SW 1271 (cell line): ENCODE measurements around the gene DCTN3.
A peak's percentile ranks its signal among the peaks of the same experiment; 100 is the strongest.

ENCODE experiments used
- DNase-seq, 2 experiments: peaks; one replicate each; lab custom pipeline; 2025; lab: John Stamatoyannopoulos, UW

The DCTN3 gene

DNA sequence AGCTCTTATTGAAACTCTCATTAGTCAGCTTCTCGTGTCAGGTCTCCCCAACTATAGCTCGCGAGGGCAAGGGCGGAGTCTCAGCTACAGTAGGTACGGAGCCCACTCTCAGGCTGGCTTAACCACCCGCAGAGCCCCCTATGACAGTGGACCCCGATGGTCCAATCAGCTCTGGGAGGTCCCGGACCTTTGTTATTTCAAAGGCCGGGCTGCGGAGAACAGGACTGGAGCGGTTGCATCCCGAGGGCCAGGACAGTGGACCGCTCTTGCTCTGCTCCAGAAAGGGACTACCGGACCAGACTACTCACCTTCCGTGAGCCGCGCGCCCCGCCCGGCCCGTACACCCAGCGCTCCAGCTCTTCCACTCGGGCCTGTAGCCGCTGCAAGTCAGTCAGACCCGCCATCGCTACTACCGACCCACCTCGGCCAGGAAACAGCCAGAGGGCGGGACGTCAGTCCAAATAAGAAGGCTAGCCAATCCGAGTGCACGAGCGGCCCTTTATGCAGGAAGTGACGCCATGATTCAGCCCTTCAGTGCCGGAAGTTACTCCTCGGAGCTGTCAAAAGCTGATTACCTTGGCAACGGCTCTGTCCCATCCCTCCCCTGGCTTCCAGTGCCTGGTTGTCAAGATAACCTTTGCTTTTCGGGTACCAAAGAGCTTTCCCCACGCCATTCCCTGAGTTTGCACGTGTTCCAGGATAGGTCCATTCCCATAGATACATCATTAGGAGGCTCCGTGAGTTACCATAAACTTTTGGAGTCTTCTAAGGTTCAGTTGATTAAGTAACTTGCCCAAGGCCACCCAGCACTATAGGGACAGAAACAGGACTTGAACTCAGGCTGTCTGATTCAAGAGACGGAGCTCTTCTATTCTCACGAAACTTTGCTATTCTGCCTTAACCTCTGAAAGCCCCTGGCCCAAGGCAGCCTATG is at the start of gene DCTN3:
DCTN3 (minus strand) TSS at position 435 of the 934 bp plus-strand sequence; CDS start at position 404, 31 bp downstream.
- DNase-seq = peak; percentile 73 to 92

DNA sequence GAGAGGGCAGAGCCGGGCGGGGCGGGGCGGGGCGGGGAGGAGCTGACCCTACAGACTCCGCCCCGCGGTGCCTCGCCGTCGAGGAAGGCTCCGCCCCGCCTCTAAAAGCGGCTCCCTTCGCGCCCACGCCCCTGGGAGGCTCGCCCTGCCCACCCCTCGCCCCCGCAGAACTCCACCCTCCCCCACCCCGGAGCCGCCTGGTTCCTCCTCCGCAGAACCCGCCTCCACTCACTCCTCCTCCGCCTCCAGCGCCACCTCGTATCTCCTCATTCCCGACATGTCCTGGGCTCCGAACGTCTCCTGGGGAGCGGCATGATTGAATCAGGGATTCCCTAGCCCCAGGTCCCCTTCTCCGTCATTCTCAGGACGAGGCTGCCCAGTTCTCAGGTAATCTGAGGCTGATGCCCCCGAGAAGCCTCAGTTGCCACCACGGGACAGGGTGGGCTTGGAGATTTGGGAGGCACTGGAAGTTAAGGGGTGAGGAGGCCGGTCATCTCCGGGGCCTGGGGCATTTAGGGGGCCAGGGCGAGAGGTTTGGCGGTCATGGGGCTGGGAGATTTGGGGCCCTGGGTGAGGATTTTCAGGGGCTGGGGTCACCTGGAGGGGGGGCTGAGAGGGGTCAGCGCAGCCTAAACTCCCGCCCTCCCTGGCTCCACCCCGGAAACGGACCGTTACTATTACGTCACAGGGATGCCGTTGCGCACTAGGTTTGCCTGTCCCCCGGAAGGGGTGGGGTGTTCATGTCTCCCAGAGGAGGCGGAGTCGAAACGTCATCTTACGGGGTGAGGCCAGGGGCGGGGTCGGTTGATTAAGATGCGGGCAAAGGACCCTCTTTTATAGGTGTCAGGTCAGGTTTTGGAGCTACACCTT is 45.3 kb upstream of the DCTN3 start:
- DNase-seq = peak; percentile 73 to 85

DNA sequence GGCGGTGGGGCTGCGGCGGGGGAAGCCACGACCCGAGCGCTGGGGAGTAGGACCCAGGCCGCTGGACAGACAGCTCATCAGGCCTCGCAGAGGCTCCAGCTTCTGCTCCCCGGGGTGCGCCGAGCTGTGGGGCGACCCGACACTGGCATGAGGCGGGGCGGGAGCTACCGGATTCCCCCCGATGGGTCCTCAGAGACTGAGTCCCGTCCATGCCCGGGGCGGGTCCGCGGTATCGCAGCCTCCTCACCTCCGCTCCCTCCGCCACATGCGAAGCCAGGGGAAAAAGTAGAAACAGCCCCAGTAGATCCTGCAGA is 44.7 kb upstream of the DCTN3 start:
- DNase-seq = no peak

DNA sequence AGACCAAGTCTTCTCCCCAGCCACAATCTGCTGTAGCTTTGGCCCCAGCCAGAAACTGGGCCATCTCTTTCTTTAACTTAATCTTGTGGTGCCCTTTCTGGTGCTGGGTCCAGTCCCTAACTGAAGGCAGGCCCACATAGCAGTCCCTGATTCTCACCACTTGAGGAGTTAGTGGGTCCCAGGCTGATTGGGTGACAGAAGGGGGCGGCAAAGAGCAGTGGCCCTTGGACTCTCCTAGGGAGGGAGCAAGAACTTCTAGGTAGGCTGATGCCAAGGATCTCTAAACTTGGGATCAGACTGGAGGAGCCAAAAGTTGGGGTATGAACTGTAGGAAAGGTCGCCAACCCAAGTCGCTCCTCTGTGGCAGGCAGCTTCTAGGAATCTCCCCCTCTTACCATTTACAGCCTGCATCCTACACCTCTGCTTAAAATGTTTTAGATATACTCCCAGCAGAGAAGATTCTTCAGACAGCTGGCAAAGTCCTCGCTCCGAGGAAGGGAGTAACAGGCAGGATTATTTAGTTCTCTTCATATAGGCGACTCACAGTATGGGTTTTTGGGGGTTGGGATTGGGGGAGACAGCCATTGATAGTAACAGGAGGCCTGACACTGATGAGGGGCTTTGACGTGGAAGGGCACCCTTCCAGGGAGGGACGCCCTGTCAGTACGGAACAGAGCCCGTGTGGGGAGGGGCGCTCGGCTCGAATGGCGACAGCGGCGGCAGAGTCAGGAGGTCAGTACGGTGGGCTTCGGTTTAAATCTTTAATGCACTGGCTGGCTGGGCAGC is 44.2 kb upstream of the DCTN3 start:
- DNase-seq = peak; percentile 21 to 67

DNA sequence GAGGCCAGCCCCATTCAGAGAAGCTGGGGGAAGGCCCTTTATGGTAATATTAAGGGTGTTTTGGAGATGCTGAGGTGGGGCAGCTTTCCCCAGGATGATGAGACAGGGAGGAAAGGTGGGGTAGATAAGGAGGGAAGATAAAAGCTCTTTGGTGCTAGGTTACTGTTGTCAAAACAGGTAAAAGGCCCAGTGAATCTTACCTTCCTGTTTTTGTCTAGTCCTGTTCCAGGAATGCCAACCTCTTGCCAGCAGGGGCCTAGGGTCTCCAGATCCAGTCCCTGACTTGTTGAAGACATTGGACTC is 43.0 kb upstream of the DCTN3 start:
- no peak for DNase-seq

DNA sequence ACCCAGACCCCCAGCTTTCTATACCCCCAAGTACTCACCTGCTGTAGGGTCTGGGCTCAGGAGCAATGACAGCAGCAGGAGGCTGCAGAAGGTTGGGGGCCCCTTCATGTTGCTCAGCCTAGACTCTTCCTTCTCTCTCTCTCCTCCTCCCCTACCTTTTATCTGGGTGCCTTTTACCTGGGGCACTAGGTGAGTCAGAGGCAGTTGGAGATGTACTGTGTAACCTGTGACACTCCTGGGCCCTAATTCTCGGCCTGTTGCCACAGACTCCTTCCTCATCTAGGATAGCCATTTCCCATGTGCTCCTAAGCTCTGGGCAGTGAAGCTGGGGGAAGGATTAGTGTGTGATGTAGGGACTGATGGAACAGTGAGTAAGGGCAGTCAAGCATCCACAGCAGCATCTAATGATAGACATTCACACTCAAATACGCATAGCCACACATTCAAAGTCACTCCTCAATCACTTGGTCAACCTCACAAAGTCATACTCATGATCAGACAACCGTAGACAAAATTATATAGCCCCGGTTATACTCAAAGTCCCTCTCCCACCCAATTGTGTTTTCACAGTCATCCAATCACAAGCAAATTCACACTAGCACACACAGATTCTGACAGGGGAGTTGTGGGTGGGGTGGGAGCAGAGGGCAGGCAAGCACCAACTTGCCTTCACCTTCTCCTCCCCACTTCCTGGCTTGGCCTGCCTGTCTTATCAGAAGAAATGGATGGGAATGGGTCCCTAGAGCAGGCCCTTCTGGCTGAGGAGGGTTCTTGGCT is 42.4 kb upstream of the DCTN3 start, which contains the start of gene CCL27:
CCL27 (minus strand) TSS at position 132 of the 777 bp plus-strand sequence; CDS start at position 108, 24 bp downstream.
- no peak for DNase-seq

DNA sequence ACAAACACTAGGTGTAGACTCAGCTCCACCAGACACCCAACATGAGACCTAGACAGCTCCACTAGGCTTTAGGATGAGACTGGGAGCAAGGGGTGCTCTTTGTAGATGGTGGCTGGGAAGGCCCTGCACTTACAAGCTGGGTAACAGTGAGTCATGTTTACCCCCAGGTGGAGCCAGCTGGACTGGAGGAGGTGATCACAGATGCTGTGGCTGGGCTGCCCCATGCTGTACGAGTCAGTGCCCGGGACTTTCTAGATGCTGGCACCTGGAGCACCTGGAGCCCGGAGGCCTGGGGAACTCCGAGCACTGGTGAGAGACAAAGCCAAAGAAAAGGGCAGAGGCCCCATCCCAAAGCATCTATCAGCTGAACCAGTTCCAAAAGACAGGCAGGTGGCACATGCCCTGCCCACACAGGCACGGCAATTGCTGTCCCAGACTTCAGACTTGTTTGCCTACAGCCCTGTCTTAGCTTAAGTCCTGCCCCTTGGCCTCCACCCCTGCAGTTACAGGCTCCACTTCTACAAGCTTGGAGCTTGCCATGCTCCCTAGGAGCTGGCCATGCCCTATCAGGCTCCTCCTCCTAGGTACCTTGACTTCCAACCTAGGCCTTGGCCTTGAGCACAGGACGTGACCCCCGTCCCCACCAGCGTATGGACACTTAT is 39.4 kb upstream of the DCTN3 start:
- no peak for DNase-seq

DNA sequence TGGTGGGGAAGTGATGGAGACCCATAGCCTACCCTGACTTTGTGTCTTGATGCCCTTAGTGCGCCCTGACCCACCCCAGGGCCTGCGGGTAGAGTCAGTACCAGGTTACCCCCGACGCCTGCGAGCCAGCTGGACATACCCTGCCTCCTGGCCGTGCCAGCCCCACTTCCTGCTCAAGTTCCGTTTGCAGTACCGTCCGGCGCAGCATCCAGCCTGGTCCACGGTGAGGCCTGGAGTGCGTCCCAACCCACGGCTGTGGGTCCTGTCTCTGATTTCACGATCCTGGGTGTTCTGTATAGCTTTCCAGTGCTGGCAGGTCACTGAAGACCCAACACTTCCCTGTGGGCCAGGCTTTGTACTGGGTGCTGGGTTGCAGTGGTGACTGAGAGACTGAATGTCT is 38.2 kb upstream of the DCTN3 start:
- no peak for DNase-seq

DNA sequence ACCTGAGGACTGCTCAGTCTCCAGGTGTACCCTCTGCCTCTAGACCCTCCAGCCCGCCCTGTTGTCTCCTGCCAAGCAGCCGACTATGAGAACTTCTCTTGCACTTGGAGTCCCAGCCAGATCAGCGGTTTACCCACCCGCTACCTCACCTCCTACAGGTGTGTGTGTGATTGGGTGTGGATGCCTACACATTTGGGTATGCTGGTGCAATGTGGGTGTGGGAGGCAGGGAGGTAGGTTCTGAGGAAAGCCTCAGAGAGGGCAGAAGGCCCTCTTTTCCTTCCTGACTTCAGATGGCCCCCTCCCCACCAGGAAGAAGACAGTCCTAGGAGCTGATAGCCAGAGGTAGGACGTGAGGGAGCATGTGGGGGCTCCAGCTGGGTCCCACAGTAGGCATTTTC is 36.7 kb upstream of the DCTN3 start:
- no peak for DNase-seq

DNA sequence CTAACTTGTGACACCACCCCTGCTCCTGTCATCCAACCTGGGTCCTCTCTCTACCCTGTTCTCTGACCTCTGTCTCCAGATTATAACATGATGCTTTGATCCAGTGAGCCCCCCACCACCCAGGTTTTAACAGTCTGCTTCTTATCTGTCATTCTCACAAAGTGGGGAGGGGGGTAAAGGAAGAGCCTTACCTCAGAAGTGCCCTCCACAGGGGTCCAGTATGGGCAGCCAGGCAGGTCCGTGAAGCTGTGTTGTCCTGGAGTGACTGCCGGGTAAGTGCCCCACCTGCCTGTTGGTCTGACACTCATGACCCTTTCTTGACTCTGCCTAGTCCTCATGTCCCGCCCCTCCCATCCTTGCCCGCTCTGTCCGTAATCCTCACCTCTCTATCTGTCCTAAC is 35.1 kb upstream of the DCTN3 start:
- DNase-seq = no peak

DNA sequence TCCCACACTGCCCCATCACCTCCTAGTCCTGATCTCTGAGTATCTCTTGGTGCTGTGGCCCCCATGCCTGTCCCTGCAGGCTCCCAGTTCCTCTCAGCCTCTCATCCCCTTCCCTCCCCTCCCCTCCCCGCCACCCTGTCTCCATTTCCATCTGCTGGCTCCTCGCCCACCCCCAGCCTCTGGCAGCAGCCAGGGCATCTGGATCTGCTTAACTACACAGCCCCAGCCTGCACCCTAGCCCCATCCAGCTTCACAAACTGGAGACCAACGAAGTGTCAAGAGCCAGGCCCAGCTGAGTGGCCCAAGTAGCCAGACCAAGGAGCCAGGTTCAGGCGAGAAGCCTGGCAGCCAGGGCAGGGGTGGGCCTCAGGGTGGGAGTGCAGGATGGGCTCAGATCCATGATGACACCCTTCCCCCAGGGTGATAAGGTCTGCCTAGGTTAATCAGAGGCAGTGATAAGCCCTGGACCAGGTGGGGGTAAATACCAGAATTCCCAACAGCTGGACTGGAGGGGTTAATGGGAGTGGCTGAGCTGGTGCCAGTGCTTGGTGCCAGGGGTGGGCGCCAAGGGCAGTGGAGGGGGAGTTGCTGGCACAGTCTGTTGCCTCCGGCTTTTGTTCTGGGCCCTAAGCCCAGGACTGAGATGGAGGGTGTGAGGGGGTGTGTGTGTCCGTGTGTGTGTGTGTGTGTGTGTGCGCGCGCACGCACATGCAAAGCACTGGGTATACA is 34.2 kb upstream of the DCTN3 start:
- no peak for DNase-seq

DNA sequence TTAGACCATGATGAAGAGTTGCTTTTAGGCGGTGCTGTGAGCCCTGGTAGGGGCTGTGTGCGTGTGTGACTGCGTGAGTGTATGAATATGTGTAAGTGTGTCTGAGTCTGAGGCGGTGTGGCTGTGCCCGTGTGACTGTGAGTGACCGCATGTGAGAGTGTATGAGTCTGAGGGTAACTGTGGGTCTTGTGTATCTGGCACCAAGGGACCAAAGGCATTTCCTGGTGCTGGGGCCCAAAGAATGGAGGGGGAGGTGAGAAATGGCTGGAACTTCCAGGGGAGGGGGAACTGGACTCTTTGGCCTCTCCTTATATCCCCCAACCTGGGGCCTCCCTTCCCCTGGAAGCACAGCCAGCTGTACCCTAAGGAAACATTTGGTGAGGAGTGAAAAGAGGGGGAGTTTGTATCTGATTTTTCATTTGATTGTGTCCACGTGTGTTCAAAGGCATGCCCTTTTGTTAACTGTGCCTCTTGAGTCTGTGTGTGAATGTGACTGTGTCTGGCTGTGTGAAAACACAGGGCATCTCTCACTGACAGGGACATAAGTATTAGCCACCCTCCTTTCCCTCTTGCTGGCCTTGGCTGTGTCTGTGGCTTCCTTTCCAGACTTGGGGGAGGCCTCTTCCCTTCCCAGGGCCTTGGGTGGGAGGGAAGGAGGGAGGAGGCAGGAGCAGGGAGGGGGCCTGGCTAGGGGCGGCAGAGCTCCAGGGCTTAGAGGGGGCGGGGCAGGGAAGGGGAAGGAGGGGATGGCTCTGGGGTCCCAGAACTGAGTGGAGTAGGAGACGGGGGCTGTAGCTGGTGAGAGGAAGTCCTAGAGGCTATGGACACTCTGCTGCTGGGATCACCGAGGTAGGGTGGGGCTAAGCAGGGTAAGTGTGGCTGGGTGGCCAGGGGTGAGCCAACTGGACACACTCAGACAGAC is 33.1 kb upstream of the DCTN3 start:
- DNase-seq = no peak

DNA sequence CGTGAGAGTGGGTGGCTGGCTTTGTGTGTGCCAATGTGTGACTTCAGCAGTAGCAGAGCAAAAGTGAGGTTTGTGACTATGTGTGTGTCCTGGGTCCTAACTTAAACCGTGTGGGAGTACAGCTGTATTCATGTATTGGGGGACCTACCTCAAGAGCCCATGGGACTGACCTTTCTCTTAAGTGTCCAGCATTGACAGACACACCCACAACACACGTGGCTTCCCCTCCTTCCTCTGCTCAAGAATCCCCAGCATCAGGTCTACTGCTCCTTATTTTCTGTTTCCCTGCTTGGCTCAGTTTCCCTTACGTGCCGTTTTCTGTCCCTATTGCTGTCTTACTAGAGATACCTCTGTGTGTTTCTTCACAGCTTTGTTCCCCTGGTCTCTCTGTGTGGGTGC is 32.3 kb upstream of the DCTN3 start:
- DNase-seq = no peak

DNA sequence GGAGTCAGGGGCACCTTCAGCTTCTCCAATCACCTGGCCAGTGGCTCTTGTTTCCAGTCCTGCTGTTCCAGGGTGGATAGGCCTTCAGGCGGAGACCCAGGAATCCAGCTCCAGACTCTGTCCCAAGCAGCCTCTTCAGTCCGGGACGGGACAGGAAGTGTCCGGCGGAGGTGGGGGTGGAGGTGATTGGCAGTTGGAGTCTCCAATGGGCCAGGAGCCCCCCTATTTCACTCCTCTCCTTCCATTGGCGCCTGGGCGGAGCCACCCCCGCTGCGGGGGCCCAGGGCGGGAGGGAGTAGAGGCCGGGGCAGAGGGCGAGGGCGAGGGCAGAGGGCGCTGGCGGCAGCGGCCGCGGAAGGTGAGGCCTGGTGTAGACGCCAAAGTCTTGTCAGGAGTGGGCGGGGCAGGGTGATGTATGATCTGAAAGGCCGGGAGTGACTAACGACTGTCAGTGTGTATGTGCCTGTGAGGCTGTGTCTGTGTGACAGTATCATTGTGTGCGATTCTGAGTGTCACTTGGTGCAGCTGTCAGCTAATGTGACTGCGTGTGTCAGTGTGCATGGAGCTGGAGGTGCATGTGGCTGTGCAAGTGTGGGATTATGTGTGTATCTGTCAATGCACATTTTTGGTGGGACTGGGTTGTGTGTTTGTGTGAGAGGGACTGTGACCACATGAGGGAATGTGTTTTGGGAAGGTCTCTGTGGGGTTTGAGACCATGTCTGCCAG is 31.7 kb upstream of the DCTN3 start, which contains the start of gene IL11RA:
IL11RA (plus strand) TSS at position 310 of the 726 bp plus-strand sequence. CDS start 3,033 bp downstream, outside the sequence.
- DNase-seq = peak; percentile 76 to 78

DNA sequence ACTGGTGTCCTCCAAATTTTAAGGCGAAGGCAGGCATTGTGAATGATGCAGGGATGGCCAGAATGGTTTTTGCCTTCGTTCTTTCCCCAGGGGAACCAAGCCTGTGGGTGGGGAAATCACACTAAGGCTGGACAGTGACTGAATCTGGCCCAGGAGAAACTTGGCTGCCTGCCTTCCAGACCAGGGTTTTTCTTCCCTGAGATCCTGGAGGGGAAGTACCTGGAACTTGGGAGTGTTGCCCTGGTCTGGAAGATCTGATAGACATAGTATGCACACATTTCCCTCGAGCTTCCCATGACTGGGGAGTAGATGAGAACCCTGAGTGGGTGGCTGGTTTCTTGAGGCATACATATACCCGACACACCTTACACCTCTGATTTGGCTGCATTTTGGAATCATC is 31.0 kb upstream of the DCTN3 start:
- DNase-seq = no peak

DNA sequence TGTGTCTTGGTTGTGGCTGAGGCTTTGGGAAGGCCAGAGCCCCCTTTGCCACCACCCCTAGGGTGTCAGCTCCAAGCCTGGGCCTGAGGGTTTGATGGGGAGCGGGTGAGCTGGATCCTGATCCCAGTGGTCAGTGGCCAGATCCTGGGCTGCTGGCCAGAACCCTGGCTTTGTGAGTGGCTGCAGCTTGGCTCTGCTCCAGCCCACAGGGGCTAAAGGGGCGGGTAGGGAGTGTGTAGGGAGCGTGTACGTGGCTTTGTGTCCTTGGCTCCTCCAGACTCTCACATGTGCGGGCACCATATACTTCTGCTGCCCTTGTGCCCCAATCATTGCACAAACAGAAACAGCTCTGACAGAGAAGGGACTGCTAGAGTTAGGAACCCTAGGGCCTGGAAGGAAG is 30.5 kb upstream of the DCTN3 start:
- no peak for DNase-seq

DNA sequence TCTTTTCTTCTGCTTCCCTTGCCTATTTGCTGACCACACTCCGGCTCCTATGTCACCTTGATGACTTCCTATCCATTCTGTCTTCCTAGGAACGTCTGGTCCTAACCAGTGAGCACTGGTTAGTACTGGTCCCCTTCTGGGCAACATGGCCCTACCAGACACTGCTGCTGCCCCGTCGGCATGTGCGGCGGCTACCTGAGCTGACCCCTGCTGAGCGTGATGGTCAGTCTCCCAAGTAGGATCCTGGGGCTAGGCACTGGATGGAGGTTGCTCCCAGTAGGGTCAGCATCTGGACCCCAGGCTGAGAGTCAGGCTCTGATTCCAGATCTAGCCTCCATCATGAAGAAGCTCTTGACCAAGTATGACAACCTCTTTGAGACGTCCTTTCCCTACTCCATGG is 28.4 kb upstream of the DCTN3 start:
- DNase-seq = no peak

DNA sequence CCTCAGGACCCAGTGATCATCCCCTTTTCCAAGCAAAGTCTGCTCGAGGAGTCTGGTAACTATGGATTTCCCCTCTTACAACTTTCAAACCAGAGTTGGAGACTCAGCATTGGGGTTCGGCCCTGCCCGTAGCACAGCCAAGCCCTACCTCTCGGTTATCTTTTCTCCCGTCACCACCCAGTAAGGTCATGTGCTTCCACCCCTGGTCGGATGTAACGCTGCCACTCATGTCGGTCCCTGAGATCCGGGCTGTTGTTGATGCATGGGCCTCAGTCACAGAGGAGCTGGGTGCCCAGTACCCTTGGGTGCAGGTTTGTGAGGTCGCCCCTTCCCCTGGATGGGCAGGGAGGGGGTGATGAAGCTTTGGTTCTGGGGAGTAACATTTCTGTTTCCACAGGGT is 27.4 kb upstream of the DCTN3 start:
- no peak for DNase-seq

DNA sequence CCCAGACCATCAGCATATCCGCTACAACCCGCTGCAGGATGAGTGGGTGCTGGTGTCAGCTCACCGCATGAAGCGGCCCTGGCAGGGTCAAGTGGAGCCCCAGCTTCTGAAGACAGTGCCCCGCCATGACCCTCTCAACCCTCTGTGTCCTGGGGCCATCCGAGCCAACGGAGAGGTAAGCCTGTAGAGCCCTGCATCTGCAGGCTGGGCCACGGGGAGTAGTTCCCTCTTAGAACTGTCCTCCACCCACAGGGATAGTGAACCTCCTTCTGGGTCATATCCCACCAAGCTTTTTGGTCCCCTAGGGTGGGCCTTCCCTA is 26.7 kb upstream of the DCTN3 start:
- DNase-seq = no peak
